WTC11 (cell line): ENCODE measurements around the gene RSU1. TPM values are rescaled to one million over a fixed set of nuclear protein-coding genes. Genes with fewer than 3 reads are reported as not detected.

Experiments
- ATAC-seq: fragments of 200-7000 bp; cut with Tn5 transposase; 2 replicates; pipeline ENCODE4 v1.10.0; 2021; ENCODE audit warnings: mild to moderate bottlenecking, moderate library complexity
- CTCF ChIA-PET: fragments of 300-600 bp; sonication (Branson Sonifier 250); formaldehyde crosslinking; loops from one replicate; lab custom pipeline; 2021; ENCODE audit warnings: antibody characterized with exemption; lab: Charles Lee
- POLR2A ChIA-PET: fragments of 350-600 bp; sonication (Branson Sonifier 250); formaldehyde crosslinking; loops from one replicate; lab custom pipeline; 2021; ENCODE audit warnings: antibody characterized with exemption; lab: Charles Lee
- DNase-seq: peaks from one replicate; pipeline ENCODE4 v3.0.0; 2021; ENCODE audit warnings: low spot score
- H3K27ac Mint-ChIP-seq: 2 replicates; pipeline ENCODE4 v1.8.0; 2021; ENCODE audit warnings: mixed read lengths
- H3K27me3 Mint-ChIP-seq: 2 replicates; pipeline ENCODE4 v1.8.0; 2021; ENCODE audit warnings: low read depth, mild to moderate bottlenecking, moderate library complexity, mixed read lengths
- H3K36me3 Mint-ChIP-seq: 2 replicates; pipeline ENCODE4 v1.8.0; 2021; ENCODE audit warnings: mixed read lengths
- H3K4me1 Mint-ChIP-seq: 2 replicates; pipeline ENCODE4 v1.8.0; 2022; ENCODE audit warnings: mixed read lengths
- H3K4me3 Mint-ChIP-seq: 2 replicates; pipeline ENCODE4 v1.8.0; 2021; ENCODE audit warnings: mild to moderate bottlenecking, moderate library complexity, mixed read lengths
- H3K9me3 Mint-ChIP-seq: 2 replicates; pipeline ENCODE4 v1.8.0; 2021; ENCODE audit warnings: mixed read lengths
- CBFB ChIP-seq: sonication (generic); formaldehyde crosslinking; IDR thresholded peaks from 2 replicates; pipeline ENCODE4 v1.8.1; 2022; ENCODE audit warnings: mild to moderate bottlenecking, low read depth, missing genetic modification reagents
- ELF4 ChIP-seq: sonication (generic); formaldehyde crosslinking; IDR thresholded peaks from 2 replicates; pipeline ENCODE4 v1.8.1; 2022; ENCODE audit warnings: low read depth, mild to moderate bottlenecking, moderate library complexity, missing genetic modification reagents
- ETV6 ChIP-seq: sonication (generic); formaldehyde crosslinking; IDR thresholded peaks from 2 replicates; pipeline ENCODE4 v1.8.1; 2022; ENCODE audit warnings: mild to moderate bottlenecking, missing genetic modification reagents
- GABPB1 ChIP-seq: sonication (generic); formaldehyde crosslinking; IDR thresholded peaks from 2 replicates; pipeline ENCODE4 v1.8.1; 2023; ENCODE audit warnings: mild to moderate bottlenecking, missing genetic modification reagents
- KAT7 ChIP-seq: sonication (generic); formaldehyde crosslinking; IDR thresholded peaks from 2 replicates; pipeline ENCODE4 v1.8.1; 2023; ENCODE audit warnings: missing genetic modification reagents, mild to moderate bottlenecking, borderline replicate concordance
- MXD4 ChIP-seq: fragments of 250-450 bp; sonication (Bioruptor Pico); IDR thresholded peaks from 2 replicates; pipeline ENCODE4 v1.8.0; 2021; ENCODE audit warnings: mild to moderate bottlenecking, moderate library complexity, borderline replicate concordance
- NFE2L1 ChIP-seq: sonication (generic); formaldehyde crosslinking; IDR thresholded peaks from 2 replicates; pipeline ENCODE4 v1.8.1; 2023; ENCODE audit warnings: missing genetic modification reagents
- NR2C2 ChIP-seq: sonication (generic); formaldehyde crosslinking; IDR thresholded peaks from 2 replicates; pipeline ENCODE4 v1.8.0; 2022; ENCODE audit warnings: mild to moderate bottlenecking, missing genetic modification reagents
- SOX15 ChIP-seq: fragments of 250-450 bp; sonication (Bioruptor Pico); IDR thresholded peaks from 2 replicates; pipeline ENCODE4 v1.9.0; 2021; ENCODE audit warnings: mild to moderate bottlenecking
- SP1 ChIP-seq: sonication (generic); formaldehyde crosslinking; conservative IDR thresholded peaks from 2 replicates; pipeline ENCODE4 v1.8.1; 2022; ENCODE audit warnings: missing genetic modification reagents
- ZBTB21 ChIP-seq: sonication (generic); formaldehyde crosslinking; IDR thresholded peaks from 2 replicates; pipeline ENCODE4 v1.8.1; 2023; ENCODE audit warnings: mild to moderate bottlenecking, missing genetic modification reagents, borderline replicate concordance
- ZNF396 ChIP-seq: fragments of 250-450 bp; sonication (Bioruptor Pico); IDR thresholded peaks from 2 replicates; pipeline ENCODE4 v1.8.0; 2021; ENCODE audit warnings: mild to moderate bottlenecking, moderate library complexity, borderline replicate concordance
- total RNA-seq: library from RNA; stranded (reverse); gene quantifications from 3 replicates; pipeline ENCODE4 v1.2.3, GENCODE V29; 2021
- TF ChIP-seq, protein P1 (sequence below): sonication (generic); formaldehyde crosslinking; IDR thresholded peaks from 2 replicates; pipeline ENCODE4 v1.8.1; 2022; ENCODE audit warnings: mild to moderate bottlenecking, moderate library complexity, missing genetic modification reagents
- TF ChIP-seq, protein P2 (sequence below): sonication (generic); formaldehyde crosslinking; IDR thresholded peaks from 2 replicates; pipeline ENCODE4 v1.8.1; 2023; ENCODE audit warnings: mild to moderate bottlenecking, moderate library complexity, missing genetic modification reagents
- TF ChIP-seq, protein P3 (sequence below): fragments of 250-450 bp; sonication (Bioruptor Pico); IDR thresholded peaks from 2 replicates; pipeline ENCODE4 v1.8.0; 2021; ENCODE audit warnings: mild to moderate bottlenecking
- TF ChIP-seq, protein P4 (sequence below): fragments of 250-450 bp; sonication (Bioruptor Pico); IDR thresholded peaks from 2 replicates; pipeline ENCODE4 v1.9.0; 2021; ENCODE audit warnings: mild to moderate bottlenecking, borderline replicate concordance
- TF ChIP-seq, protein P5 (sequence below): sonication (generic); formaldehyde crosslinking; IDR thresholded peaks from 2 replicates; pipeline ENCODE4 v1.8.1; 2023; ENCODE audit warnings: mild to moderate bottlenecking, missing genetic modification reagents, moderate library complexity
- TF ChIP-seq, protein P6 (sequence below): sonication (generic); formaldehyde crosslinking; IDR thresholded peaks from 2 replicates; pipeline ENCODE4 v1.8.1; 2022; ENCODE audit warnings: missing genetic modification reagents, borderline replicate concordance
- TF ChIP-seq, protein P7 (sequence below): sonication (generic); formaldehyde crosslinking; IDR thresholded peaks from 2 replicates; pipeline ENCODE4 v1.8.0; 2023; ENCODE audit warnings: mild to moderate bottlenecking, missing genetic modification reagents

The RSU1 gene
- total RNA-seq, 1 experiment from 2014 or later = 46.4 TPM

DNA sequence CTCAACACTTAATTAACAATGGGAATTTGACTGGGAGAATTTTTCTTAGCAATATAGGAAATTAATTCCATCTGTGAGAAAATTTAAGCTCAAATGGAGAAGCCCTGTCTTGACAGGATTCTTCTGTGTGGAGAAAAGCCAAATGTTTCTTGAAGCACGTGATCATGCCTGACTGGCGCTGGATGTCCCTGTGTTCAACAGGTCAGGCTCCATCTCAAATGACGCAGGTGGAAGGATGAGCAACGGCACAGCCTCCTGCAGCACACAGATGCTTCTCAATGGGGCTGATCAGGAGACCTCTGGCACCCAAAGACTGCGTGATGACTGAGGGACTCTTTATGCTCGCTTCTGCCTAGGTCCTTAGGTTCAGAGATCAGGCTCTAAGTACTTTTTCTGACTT, 143.8 kb downstream of the RSU1 start:
- peaks cover 7% of the 10 kb centered on the region for H3K4me1 Mint-ChIP-seq
- TF ChIP-seq, protein P1, sequence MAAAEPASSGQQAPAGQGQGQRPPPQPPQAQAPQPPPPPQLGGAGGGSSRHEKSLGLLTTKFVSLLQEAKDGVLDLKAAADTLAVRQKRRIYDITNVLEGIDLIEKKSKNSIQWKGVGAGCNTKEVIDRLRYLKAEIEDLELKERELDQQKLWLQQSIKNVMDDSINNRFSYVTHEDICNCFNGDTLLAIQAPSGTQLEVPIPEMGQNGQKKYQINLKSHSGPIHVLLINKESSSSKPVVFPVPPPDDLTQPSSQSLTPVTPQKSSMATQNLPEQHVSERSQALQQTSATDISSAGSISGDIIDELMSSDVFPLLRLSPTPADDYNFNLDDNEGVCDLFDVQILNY = no peak
- TF ChIP-seq, protein P2, sequence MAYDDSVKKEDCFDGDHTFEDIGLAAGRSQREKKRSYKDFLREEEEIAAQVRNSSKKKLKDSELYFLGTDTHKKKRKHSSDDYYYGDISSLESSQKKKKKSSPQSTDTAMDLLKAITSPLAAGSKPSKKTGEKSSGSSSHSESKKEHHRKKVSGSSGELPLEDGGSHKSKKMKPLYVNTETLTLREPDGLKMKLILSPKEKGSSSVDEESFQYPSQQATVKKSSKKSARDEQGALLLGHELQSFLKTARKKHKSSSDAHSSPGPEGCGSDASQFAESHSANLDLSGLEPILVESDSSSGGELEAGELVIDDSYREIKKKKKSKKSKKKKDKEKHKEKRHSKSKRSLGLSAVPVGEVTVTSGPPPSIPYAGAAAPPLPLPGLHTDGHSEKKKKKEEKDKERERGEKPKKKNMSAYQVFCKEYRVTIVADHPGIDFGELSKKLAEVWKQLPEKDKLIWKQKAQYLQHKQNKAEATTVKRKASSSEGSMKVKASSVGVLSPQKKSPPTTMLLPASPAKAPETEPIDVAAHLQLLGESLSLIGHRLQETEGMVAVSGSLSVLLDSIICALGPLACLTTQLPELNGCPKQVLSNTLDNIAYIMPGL (CRISPR knock-in tag) = no peak
- TF ChIP-seq KAT7 (CRISPR knock-in tag) (no peak), ZNF396 (CRISPR knock-in tag) (no peak), GABPB1 (CRISPR knock-in tag) (no peak), ELF4 (CRISPR knock-in tag) (no peak), MXD4 (CRISPR knock-in tag) (no peak), SP1 (no peak), NFE2L1 (CRISPR knock-in tag) (no peak), NR2C2 (CRISPR knock-in tag) (no peak), ZBTB21 (no peak), SOX15 (no peak), ETV6 (no peak), CBFB (CRISPR knock-in tag) (no peak)
- TF ChIP-seq, protein P3, sequence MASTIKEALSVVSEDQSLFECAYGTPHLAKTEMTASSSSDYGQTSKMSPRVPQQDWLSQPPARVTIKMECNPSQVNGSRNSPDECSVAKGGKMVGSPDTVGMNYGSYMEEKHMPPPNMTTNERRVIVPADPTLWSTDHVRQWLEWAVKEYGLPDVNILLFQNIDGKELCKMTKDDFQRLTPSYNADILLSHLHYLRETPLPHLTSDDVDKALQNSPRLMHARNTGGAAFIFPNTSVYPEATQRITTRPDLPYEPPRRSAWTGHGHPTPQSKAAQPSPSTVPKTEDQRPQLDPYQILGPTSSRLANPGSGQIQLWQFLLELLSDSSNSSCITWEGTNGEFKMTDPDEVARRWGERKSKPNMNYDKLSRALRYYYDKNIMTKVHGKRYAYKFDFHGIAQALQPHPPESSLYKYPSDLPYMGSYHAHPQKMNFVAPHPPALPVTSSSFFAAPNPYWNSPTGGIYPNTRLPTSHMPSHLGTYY (CRISPR knock-in tag) = no peak
- TF ChIP-seq, protein P4, sequence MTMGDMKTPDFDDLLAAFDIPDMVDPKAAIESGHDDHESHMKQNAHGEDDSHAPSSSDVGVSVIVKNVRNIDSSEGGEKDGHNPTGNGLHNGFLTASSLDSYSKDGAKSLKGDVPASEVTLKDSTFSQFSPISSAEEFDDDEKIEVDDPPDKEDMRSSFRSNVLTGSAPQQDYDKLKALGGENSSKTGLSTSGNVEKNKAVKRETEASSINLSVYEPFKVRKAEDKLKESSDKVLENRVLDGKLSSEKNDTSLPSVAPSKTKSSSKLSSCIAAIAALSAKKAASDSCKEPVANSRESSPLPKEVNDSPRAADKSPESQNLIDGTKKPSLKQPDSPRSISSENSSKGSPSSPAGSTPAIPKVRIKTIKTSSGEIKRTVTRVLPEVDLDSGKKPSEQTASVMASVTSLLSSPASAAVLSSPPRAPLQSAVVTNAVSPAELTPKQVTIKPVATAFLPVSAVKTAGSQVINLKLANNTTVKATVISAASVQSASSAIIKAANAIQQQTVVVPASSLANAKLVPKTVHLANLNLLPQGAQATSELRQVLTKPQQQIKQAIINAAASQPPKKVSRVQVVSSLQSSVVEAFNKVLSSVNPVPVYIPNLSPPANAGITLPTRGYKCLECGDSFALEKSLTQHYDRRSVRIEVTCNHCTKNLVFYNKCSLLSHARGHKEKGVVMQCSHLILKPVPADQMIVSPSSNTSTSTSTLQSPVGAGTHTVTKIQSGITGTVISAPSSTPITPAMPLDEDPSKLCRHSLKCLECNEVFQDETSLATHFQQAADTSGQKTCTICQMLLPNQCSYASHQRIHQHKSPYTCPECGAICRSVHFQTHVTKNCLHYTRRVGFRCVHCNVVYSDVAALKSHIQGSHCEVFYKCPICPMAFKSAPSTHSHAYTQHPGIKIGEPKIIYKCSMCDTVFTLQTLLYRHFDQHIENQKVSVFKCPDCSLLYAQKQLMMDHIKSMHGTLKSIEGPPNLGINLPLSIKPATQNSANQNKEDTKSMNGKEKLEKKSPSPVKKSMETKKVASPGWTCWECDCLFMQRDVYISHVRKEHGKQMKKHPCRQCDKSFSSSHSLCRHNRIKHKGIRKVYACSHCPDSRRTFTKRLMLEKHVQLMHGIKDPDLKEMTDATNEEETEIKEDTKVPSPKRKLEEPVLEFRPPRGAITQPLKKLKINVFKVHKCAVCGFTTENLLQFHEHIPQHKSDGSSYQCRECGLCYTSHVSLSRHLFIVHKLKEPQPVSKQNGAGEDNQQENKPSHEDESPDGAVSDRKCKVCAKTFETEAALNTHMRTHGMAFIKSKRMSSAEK = no peak
- TF ChIP-seq, protein P5, sequence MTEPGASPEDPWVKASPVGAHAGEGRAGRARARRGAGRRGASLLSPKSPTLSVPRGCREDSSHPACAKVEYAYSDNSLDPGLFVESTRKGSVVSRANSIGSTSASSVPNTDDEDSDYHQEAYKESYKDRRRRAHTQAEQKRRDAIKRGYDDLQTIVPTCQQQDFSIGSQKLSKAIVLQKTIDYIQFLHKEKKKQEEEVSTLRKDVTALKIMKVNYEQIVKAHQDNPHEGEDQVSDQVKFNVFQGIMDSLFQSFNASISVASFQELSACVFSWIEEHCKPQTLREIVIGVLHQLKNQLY = no peak
- TF ChIP-seq, protein P6, sequence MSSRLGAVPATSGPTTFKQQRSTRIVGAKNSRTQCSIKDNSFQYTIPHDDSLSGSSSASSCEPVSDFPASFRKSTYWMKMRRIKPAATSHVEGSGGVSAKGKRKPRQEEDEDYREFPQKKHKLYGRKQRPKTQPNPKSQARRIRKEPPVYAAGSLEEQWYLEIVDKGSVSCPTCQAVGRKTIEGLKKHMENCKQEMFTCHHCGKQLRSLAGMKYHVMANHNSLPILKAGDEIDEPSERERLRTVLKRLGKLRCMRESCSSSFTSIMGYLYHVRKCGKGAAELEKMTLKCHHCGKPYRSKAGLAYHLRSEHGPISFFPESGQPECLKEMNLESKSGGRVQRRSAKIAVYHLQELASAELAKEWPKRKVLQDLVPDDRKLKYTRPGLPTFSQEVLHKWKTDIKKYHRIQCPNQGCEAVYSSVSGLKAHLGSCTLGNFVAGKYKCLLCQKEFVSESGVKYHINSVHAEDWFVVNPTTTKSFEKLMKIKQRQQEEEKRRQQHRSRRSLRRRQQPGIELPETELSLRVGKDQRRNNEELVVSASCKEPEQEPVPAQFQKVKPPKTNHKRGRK (CRISPR knock-in tag) = no peak
- TF ChIP-seq, protein P7, sequence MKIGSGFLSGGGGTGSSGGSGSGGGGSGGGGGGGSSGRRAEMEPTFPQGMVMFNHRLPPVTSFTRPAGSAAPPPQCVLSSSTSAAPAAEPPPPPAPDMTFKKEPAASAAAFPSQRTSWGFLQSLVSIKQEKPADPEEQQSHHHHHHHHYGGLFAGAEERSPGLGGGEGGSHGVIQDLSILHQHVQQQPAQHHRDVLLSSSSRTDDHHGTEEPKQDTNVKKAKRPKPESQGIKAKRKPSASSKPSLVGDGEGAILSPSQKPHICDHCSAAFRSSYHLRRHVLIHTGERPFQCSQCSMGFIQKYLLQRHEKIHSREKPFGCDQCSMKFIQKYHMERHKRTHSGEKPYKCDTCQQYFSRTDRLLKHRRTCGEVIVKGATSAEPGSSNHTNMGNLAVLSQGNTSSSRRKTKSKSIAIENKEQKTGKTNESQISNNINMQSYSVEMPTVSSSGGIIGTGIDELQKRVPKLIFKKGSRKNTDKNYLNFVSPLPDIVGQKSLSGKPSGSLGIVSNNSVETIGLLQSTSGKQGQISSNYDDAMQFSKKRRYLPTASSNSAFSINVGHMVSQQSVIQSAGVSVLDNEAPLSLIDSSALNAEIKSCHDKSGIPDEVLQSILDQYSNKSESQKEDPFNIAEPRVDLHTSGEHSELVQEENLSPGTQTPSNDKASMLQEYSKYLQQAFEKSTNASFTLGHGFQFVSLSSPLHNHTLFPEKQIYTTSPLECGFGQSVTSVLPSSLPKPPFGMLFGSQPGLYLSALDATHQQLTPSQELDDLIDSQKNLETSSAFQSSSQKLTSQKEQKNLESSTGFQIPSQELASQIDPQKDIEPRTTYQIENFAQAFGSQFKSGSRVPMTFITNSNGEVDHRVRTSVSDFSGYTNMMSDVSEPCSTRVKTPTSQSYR (CRISPR knock-in tag) = no peak
- no peak overlapping the region for H3K4me3 Mint-ChIP-seq
- no peak for ATAC-seq
- ChIA-PET CTCF (no interaction called here), POLR2A (no interaction called here)
- no peak overlapping the region for H3K27ac Mint-ChIP-seq
- H3K9me3 Mint-ChIP-seq = peaks cover 9% of the 10 kb centered on the region
- peaks cover 4% of the 10 kb centered on the region; the same call in 1 of the 2 replicates for H3K36me3 Mint-ChIP-seq
- no peak for DNase-seq
- H3K27me3 Mint-ChIP-seq = no peaks in the 10 kb centered on the region
